Spleen (tissue), 7 donors: Measurements from ENCODE around the gene CHIC1.
"Not testable (repeated sequence)": the region's sequence is repeated elsewhere in the genome, so short reads cannot be mapped to it uniquely, and the experiment has no call there.

Source experiments
- POLR2A ChIP-seq, 3 donors: fragments of 450-650 bp; IDR thresholded peaks; one replicate each; pipeline ENCODE4 v1.5.1; 2017; ENCODE audit warnings: antibody characterized with exemption in 3 of 3, mild to moderate bottlenecking in 1 of 3
- TF ChIP-seq, protein P1 (sequence below), 11 experiments: fragments of 200-600 bp in 7 of 11; fragments of 450-650 bp in 4 of 11; sonication (generic) in 4 of 11; IDR thresholded peaks in 8 of 11; conservative IDR thresholded peaks in 3 of 11; 1 replicate in 7 of 11; 2 replicates in 4 of 11; pipeline versions ENCODE4 v1.4.0 to v1.8.0; 2016 to 2021; ENCODE audit warnings: antibody characterized with exemption in 11 of 11, inconsistent platforms in 4 of 11, mild to moderate bottlenecking in 1 of 11
- donor health status: DM: no; HTN: no; CAD: no; lungs with moderate emphysema.
- donor health status: DM: no; HTN: no; CAD: no.
- donor health status: DM: no; HTN: no; CAD: no.

DNA sequence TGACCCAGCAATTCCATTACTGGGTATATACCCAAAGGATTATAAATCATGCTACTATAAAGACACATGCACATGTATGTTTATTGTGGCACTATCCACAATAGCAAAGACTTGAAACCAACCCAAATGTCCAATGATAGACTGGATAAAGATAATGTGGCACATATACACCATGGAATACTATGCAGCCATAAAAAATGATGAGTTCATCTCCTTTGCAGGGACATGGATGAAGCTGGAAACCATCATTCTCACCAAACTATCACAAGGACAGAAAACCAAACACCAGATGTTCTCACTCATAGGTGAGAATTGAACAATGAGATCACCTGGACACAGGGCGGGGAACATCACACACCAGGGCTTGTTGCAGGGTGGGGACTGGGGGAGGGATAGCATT, 144.0 kb downstream of the CHIC1 start:
- TF ChIP-seq, protein P1, sequence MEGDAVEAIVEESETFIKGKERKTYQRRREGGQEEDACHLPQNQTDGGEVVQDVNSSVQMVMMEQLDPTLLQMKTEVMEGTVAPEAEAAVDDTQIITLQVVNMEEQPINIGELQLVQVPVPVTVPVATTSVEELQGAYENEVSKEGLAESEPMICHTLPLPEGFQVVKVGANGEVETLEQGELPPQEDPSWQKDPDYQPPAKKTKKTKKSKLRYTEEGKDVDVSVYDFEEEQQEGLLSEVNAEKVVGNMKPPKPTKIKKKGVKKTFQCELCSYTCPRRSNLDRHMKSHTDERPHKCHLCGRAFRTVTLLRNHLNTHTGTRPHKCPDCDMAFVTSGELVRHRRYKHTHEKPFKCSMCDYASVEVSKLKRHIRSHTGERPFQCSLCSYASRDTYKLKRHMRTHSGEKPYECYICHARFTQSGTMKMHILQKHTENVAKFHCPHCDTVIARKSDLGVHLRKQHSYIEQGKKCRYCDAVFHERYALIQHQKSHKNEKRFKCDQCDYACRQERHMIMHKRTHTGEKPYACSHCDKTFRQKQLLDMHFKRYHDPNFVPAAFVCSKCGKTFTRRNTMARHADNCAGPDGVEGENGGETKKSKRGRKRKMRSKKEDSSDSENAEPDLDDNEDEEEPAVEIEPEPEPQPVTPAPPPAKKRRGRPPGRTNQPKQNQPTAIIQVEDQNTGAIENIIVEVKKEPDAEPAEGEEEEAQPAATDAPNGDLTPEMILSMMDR (IDR thresholded peaks at IDR 0.05 in 8 of 11, conservative IDR thresholded peaks at IDR 0.05 in 3 of 11): not testable (repeated sequence)
- not testable (repeated sequence) for TF ChIP-seq POLR2A (IDR thresholded peaks at IDR 0.05)
